Stimulated activated CD4-positive, alpha-beta T cell treated with anti-CD3 and anti-CD28 coated beads, Interleukin-1b, Interleukin-23, amount 100 ng/mL, for 4 hours (primary cell): ENCODE measurements around the gene WNT2B.
"Not testable (repeated sequence)": the region's sequence is repeated elsewhere in the genome, so short reads cannot be mapped to it uniquely, and the experiment has no call there.

Experiments used
- DNase-seq, 2 donors: peaks; one replicate each; pipeline ENCODE4 v3.0.0-alpha.2; 2020; ENCODE audit warnings: low read depth in 2 of 2

WNT2B gene

DNA sequence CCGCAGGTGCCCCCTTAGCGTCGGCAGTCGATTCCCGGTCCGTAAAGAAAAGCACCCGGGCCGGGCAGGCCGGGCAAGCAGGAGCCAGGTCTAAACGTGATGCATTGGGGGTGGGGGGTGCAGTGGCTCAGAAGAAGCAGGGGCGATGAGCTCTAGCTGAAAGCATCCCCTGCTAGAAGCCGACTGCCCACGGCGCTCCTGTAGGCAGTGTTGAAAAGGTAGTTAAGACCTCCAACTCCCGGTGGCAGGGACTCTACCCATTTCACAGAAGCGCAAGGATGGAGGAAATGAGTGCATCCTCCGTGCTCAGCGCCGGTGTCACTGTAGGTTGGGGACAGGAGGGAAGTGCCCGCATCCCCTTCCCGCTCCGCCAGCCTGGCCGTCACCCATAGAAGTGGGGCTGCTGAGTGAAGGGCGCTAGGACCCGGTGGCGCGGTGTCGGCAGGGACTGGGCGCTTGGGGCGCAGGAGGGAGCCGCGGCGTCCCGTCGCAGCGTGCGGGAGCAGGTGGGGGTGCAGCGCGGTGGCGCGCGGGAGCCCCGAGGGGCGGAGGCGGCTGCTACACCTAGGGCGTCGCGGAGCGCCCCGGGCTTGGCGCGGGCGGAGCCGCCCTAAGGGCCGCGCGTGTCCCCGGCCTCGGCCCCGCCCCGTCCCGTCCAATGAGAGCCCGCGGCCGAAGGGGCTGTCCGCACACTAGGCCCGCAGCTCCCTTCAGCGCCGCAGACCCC is at the start of gene WNT2B:
Gene WNT2B (plus strand): TSS at position 688 of the 727 bp plus-strand sequence. CDS start 298 bp downstream, outside the sequence.
- peak; percentile 20 to 36 for DNase-seq

DNA sequence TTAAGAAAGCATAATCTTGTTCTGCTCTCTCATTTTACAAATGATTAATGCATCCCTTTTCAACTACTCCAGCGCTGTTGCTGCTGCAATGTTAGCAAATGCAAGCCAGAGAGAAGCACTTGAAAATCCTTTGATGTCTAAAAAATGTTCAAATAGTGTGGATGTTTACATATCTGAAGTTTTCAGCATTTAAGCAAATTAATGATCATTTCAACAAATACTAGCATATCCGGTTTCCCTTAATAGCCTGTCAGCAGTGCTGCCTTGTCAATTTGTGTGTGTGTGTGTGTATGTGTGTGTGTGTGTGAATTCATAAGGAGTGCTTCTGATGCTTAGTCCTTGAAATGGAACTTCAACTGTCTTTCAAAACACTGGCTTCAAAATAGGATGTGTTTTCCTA is 48.1 kb upstream of the WNT2B start:
- no peak for DNase-seq

GRCh38 chr1:112461200-112461871 is 47.4 kb upstream of the WNT2B start:
- no peak for DNase-seq

GRCh38 chr1:112462953-112463279 is 45.8 kb upstream of the WNT2B start:
- no peak for DNase-seq

DNA sequence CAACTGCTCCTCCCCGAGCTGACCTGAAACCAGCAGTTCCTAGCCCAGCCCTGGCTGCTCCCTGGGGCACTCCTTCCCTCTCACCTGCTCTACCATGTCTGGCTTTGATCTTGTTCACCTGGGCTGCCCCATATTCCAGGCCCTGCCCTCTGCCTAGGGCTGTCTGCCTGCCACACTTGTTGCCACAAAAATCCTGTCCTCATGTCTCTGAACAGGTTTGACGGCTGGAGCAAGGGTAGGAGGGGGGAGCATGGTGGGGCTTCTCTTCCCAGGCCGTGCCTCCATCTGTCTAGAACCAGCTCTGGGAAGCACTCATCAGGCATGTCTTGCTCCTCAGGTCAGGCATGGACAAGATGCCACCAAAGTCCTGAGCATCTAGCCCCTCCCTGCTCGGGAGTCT is 44.3 kb upstream of the WNT2B start:
- DNase-seq = no peak

DNA sequence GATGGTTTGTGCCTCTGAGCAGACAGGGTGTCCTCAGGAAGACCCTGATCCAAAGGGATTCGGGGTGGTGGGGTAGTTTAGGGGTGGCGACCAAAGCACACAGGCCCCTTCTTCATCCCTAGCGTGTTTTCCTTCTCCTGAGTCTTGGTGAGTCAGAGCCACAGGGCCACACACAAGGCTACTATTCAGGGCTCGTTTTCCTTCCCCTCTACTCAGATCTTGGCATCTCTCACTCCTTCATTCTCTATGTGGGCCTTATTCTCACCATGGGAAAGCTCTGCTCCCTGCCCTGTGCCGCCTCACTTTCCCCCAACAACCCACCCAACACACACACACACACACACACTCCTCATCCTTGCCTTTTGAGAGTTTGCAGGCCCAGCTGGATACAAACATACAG is 43.6 kb upstream of the WNT2B start:
- DNase-seq = no peak

GRCh38 chr1:112466078-112466660 is 42.6 kb upstream of the WNT2B start:
- DNase-seq = peak; percentile 75 to 82

- not testable (repeated sequence) for DNase-seq
Measured at GRCh38 chr1:112470324-112470723, 38.4 kb upstream of the WNT2B start.

GRCh38 chr1:112470966-112471365 is 37.8 kb upstream of the WNT2B start:
- DNase-seq = no peak

DNA sequence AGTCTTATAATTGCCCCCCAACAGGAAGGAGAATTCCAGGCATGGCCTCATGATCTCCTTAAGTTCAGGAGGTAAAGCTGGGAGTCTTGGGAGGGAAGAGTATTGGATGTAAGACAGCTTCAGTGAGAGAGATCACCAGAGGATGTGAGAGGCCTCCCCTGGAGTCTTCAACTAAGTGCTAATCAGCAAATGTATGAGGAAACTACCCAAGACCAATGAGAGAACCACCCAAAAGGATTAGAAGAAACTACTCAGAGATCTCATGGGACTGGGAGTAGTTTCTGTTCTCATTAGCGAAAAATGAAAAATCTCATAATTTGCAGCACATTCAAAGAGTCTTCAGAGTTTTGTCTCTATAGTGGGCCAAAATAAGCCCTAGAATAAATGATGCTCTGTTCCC is 36.6 kb upstream of the WNT2B start:
- no peak for DNase-seq

GRCh38 chr1:112477550-112477949 is 31.2 kb upstream of the WNT2B start:
- DNase-seq = no peak

DNA sequence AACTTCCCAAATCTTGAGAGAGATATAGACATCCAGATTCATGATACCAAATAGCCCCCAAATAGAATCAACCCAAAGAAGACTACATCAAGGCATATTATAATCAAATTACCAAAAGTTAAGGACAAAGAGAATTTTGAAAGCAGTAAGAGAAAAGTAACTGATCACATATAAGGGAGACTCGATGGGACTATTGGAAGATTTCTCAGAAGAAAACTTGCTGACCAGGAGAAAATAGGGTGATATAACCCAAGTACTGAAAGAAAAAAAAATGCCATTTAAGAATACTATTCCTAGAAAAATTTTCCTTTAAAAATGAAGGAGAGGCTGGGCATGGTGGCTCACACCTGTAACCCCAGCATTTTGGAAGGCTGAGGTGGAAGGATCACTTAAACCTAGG is 30.5 kb upstream of the WNT2B start:
- DNase-seq = no peak

DNA sequence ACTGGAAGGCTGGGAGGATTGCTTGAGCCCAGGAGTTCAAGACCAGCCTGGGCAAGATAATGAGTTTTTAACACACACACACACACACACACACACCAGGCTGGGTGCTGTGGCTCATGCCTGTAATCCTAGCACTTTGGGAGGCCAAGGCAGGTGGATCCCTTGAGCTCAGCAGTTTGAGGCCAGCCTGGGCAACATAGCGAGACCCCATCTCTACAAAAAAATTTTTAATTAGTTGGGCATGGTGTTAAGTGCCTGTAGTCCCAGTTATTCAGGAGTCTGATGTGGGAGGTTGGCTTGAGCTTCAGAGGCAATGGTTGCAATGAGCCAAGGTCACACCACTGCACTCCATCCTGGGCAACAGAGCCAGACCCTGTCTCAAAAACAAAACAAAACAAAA is 22.7 kb upstream of the WNT2B start:
- DNase-seq = not testable (repeated sequence)

- DNase-seq = not testable (repeated sequence)
Measured at GRCh38 chr1:112487686-112488085, 21.1 kb upstream of the WNT2B start.

- DNase-seq = no peak
Measured at GRCh38 chr1:112488141-112488540, 20.6 kb upstream of the WNT2B start.

GRCh38 chr1:112492076-112492475 is 16.7 kb upstream of the WNT2B start:
- DNase-seq = no peak

GRCh38 chr1:112493351-112493750 is 15.4 kb upstream of the WNT2B start:
- no peak for DNase-seq

GRCh38 chr1:112496290-112496689 is 12.5 kb upstream of the WNT2B start:
- no peak for DNase-seq

GRCh38 chr1:112501810-112502641 is 6.7 kb upstream of the WNT2B start:
- peak; percentile 47 to 49 for DNase-seq

DNA sequence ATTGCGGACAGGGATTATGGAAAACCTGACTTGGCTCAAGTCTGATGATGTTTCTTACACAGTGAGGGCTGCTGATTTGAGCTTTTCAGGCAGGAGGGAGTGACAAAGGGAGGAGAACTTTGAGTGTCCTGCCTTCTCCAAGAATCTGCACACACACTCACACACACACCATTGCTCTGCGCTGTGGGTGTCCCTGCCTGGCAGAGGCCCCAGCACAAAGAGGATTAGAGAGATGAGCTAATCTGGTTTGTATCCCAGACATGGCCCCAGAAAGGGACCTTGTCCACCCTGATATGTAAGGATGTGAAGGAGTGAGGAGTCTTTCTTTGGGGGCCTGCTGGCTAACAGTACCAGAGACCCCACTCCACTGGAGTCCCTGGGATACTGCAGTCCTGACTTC is 5.9 kb upstream of the WNT2B start:
- no peak for DNase-seq

DNA sequence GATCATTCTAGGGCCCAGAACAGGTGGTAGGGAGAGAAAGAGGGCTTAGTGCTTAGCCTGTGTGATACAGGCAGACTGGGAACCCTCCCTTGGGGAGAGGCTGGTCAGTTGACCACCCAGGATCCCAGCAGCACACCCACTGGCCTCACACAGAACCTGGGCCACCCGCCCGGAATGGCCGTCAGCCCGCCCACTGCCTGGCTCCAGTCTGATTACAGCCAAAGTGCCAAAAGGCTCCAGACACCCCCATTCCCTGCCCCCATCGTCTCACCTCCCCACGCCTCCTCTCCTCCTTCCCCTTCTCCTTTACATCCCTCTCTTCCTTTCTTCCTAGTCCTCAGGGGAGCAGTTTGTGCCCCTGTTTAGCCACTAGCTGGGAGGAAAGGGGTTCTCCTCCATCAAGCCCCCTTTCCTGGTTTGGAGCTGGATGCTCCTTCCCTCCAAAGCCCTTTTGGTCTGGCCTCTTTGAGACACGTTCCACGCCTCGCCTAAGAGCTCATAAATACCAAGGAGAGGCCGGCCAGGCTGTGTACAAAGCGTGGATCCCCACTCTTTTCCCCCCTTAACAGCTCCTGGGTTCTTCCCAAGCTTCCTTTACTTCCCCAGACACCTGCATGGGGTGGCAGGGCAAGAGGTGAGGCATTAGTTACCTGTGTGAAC is 4.6 kb upstream of the WNT2B start:
- no peak for DNase-seq
